WTC11 (cell line): ENCODE measurements around the gene TLNRD1. TPM values are rescaled to one million over a fixed set of nuclear protein-coding genes. Genes with fewer than 3 reads are reported as not detected.
A peak's percentile ranks its signal among the peaks of the same experiment; 100 is the strongest.

ENCODE experiments used
- ATAC-seq: fragments of 200-7000 bp; cut with Tn5 transposase; 2 replicates; pipeline ENCODE4 v1.10.0; 2021; ENCODE audit warnings: mild to moderate bottlenecking, moderate library complexity
- CTCF ChIA-PET: fragments of 300-600 bp; sonication (Branson Sonifier 250); formaldehyde crosslinking; loops from one replicate; lab custom pipeline; 2021; ENCODE audit warnings: antibody characterized with exemption; lab: Charles Lee
- POLR2A ChIA-PET: fragments of 350-600 bp; sonication (Branson Sonifier 250); formaldehyde crosslinking; loops from one replicate; lab custom pipeline; 2021; ENCODE audit warnings: antibody characterized with exemption; lab: Charles Lee
- DNase-seq: peaks from one replicate; pipeline ENCODE4 v3.0.0; 2021; ENCODE audit warnings: low spot score
- H3K27ac Mint-ChIP-seq: 2 replicates; pipeline ENCODE4 v1.8.0; 2021; ENCODE audit warnings: mixed read lengths
- H3K27me3 Mint-ChIP-seq: 2 replicates; pipeline ENCODE4 v1.8.0; 2021; ENCODE audit warnings: low read depth, mild to moderate bottlenecking, moderate library complexity, mixed read lengths
- H3K36me3 Mint-ChIP-seq: 2 replicates; pipeline ENCODE4 v1.8.0; 2021; ENCODE audit warnings: mixed read lengths
- H3K4me1 Mint-ChIP-seq: 2 replicates; pipeline ENCODE4 v1.8.0; 2022; ENCODE audit warnings: mixed read lengths
- H3K4me3 Mint-ChIP-seq: 2 replicates; pipeline ENCODE4 v1.8.0; 2021; ENCODE audit warnings: mild to moderate bottlenecking, moderate library complexity, mixed read lengths
- H3K9me3 Mint-ChIP-seq: 2 replicates; pipeline ENCODE4 v1.8.0; 2021; ENCODE audit warnings: mixed read lengths
- AFF4 ChIP-seq: sonication (generic); formaldehyde crosslinking; IDR thresholded peaks from 2 replicates; pipeline ENCODE4 v1.8.1; 2023; ENCODE audit warnings: mild to moderate bottlenecking, missing genetic modification reagents, borderline replicate concordance
- CREB1 ChIP-seq: sonication (generic); formaldehyde crosslinking; IDR thresholded peaks from 2 replicates; pipeline ENCODE4 v1.8.0; 2023; ENCODE audit warnings: mild to moderate bottlenecking, missing genetic modification reagents
- E2F1 ChIP-seq: sonication (generic); formaldehyde crosslinking; IDR thresholded peaks from 2 replicates; pipeline ENCODE4 v1.8.0; 2022; ENCODE audit warnings: mild to moderate bottlenecking, missing genetic modification reagents
- E2F4 ChIP-seq: sonication (generic); formaldehyde crosslinking; IDR thresholded peaks from 2 replicates; pipeline ENCODE4 v1.8.1; 2022; ENCODE audit warnings: low read depth, mild to moderate bottlenecking, moderate library complexity, missing genetic modification reagents, borderline replicate concordance
- EMX1 ChIP-seq: fragments of 250-450 bp; sonication (Bioruptor Pico); IDR thresholded peaks from 2 replicates; pipeline ENCODE4 v1.8.0; 2021; ENCODE audit warnings: mild to moderate bottlenecking
- FOXK1 ChIP-seq: sonication (generic); formaldehyde crosslinking; IDR thresholded peaks from 2 replicates; pipeline ENCODE4 v1.8.0; 2022; ENCODE audit warnings: mild to moderate bottlenecking, moderate library complexity, missing genetic modification reagents
- GABPB1 ChIP-seq: sonication (generic); formaldehyde crosslinking; IDR thresholded peaks from 2 replicates; pipeline ENCODE4 v1.8.1; 2023; ENCODE audit warnings: mild to moderate bottlenecking, missing genetic modification reagents
- HMGA2 ChIP-seq: fragments of 250-450 bp; sonication (Bioruptor Pico); IDR thresholded peaks from 2 replicates; pipeline ENCODE4 v1.4.0; 2021; ENCODE audit warnings: mild to moderate bottlenecking, moderate library complexity
- NFATC4 ChIP-seq: fragments of 250-450 bp; sonication (Bioruptor Pico); IDR thresholded peaks from 2 replicates; pipeline ENCODE4 v1.9.0; 2021; ENCODE audit warnings: mild to moderate bottlenecking
- NR3C1 ChIP-seq: sonication (generic); formaldehyde crosslinking; conservative IDR thresholded peaks from 2 replicates; pipeline ENCODE4 v1.8.1; 2023; ENCODE audit warnings: low read depth, mild to moderate bottlenecking, missing genetic modification reagents
- USF1 ChIP-seq: sonication (generic); formaldehyde crosslinking; IDR thresholded peaks from 2 replicates; pipeline ENCODE4 v1.8.0; 2022; ENCODE audit warnings: mild to moderate bottlenecking, missing genetic modification reagents
- ZBTB43 ChIP-seq: sonication (generic); formaldehyde crosslinking; IDR thresholded peaks from 2 replicates; pipeline ENCODE4 v1.8.1; 2023; ENCODE audit warnings: mild to moderate bottlenecking, missing genetic modification reagents
- ZNF416 ChIP-seq: fragments of 250-450 bp; sonication (Bioruptor Pico); IDR thresholded peaks from 2 replicates; pipeline ENCODE4 v1.9.0; 2021; ENCODE audit warnings: mild to moderate bottlenecking, inconsistent platforms
- ZNF512 ChIP-seq: sonication (generic); formaldehyde crosslinking; IDR thresholded peaks from 2 replicates; pipeline ENCODE4 v1.8.1; 2022; ENCODE audit warnings: missing genetic modification reagents, borderline replicate concordance
- total RNA-seq: library from RNA; stranded (reverse); gene quantifications from 3 replicates; pipeline ENCODE4 v1.2.3, GENCODE V29; 2021
- TF ChIP-seq, protein P1 (sequence below): sonication (generic); formaldehyde crosslinking; IDR thresholded peaks from 2 replicates; pipeline ENCODE4 v1.8.0; 2022; ENCODE audit warnings: mild to moderate bottlenecking, missing genetic modification reagents
- TF ChIP-seq, protein P2 (sequence below): sonication (generic); formaldehyde crosslinking; IDR thresholded peaks from 2 replicates; pipeline ENCODE4 v1.8.1; 2023; ENCODE audit warnings: mild to moderate bottlenecking, missing genetic modification reagents, moderate library complexity

TLNRD1 gene
- total RNA-seq, 1 experiment from 2014 or later, result 26.7 TPM

- peak; percentile 30; the same call in 1 of the 2 replicates for TF ChIP-seq USF1 (CRISPR knock-in tag)
- TF ChIP-seq EMX1 (CRISPR knock-in tag), result no peak
- TF ChIP-seq, protein P1, sequence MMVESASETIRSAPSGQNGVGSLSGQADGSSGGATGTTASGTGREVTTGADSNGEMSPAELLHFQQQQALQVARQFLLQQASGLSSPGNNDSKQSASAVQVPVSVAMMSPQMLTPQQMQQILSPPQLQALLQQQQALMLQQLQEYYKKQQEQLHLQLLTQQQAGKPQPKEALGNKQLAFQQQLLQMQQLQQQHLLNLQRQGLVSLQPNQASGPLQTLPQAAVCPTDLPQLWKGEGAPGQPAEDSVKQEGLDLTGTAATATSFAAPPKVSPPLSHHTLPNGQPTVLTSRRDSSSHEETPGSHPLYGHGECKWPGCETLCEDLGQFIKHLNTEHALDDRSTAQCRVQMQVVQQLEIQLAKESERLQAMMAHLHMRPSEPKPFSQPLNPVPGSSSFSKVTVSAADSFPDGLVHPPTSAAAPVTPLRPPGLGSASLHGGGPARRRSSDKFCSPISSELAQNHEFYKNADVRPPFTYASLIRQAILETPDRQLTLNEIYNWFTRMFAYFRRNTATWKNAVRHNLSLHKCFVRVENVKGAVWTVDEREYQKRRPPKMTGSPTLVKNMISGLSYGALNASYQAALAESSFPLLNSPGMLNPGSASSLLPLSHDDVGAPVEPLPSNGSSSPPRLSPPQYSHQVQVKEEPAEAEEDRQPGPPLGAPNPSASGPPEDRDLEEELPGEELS (CRISPR knock-in tag), result peak; percentile 62; the same call in 1 of the 2 replicates
- no peak for TF ChIP-seq ZNF512 (CRISPR knock-in tag)
Observed at GRCh38 chr15:81001152-81002008, 657 bp downstream of the TLNRD1 start (continued).

GRCh38 chr15:81002009-81002330, 1.2 kb downstream of the TLNRD1 start:
- H3K9me3 Mint-ChIP-seq, result no peaks in the 10 kb centered on the region
- peak overlapping the region; percentile 56 for H3K4me3 Mint-ChIP-seq
- CTCF ChIA-PET, result interaction anchor here (0.9 to 3.1 kb wide), 7 partner anchors 23 to 264 kb away, joined by 3 to 37 read pairs (median 3); partner anchors contain the start of gene CEMIP
- POLR2A ChIA-PET, result interaction anchor here (1.4 kb wide), 1 partner anchor 14 kb away, joined by 4 read pairs; no protein-coding TSS in a partner anchor
- H3K27me3 Mint-ChIP-seq, result peaks cover 10% of the 10 kb centered on the region
- H3K27ac Mint-ChIP-seq, result no peak overlapping the region
- DNase-seq, result no peak
- peaks cover 4% of the 10 kb centered on the region; the same call in 1 of the 2 replicates for H3K36me3 Mint-ChIP-seq
- TF ChIP-seq HMGA2 (CRISPR knock-in tag) (no peak), AFF4 (CRISPR knock-in tag) (no peak), GABPB1 (CRISPR knock-in tag) (no peak), CREB1 (CRISPR knock-in tag) (no peak)
- H3K4me1 Mint-ChIP-seq, result peaks cover 13% of the 10 kb centered on the region
- ATAC-seq, result peak; percentile 13

DNA sequence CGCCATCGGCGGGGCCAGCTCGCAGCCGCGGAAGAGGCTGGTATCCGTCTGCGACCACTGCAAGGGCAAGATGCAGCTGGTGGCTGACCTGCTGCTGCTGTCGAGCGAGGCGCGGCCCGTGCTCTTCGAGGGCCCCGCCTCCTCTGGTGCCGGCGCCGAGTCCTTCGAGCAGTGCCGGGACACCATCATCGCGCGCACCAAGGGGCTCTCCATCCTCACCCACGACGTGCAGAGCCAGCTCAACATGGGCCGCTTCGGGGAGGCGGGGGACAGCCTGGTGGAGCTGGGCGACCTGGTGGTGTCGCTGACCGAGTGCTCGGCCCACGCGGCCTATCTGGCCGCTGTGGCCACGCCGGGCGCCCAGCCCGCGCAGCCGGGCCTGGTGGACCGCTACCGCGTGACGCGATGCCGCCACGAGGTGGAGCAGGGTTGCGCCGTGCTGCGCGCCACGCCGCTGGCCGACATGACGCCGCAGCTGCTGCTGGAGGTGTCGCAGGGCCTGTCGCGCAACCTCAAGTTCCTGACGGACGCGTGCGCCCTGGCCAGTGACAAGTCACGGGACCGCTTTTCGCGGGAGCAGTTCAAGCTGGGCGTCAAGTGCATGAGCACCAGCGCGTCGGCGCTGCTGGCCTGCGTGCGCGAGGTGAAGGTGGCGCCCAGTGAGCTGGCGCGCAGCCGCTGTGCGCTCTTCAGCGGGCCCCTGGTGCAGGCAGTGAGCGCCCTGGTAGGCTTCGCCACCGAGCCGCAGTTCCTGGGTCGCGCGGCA, 1.8 kb downstream of the TLNRD1 start:
- CTCF ChIA-PET, result interaction anchor here (0.9 to 3.1 kb wide), 7 partner anchors 23 to 264 kb away, joined by 3 to 37 read pairs (median 3); partner anchors contain the start of gene CEMIP
- DNase-seq, result peak; percentile 44
- Mint-ChIP-seq H3K27me3 (peaks cover 10% of the 10 kb centered on the region), H3K4me3 (peak overlapping the region; percentile 56), H3K4me1 (peaks cover 13% of the 10 kb centered on the region), H3K9me3 (no peaks in the 10 kb centered on the region), H3K27ac (no peak overlapping the region), H3K36me3 (peaks cover 4% of the 10 kb centered on the region; the same call in 1 of the 2 replicates)
- POLR2A ChIA-PET, result interaction anchor here (1.4 kb wide), 1 partner anchor 13 kb away, joined by 4 read pairs; no protein-coding TSS in a partner anchor
- peak; percentile 43 for ATAC-seq
- TF ChIP-seq ZBTB43 (no peak), NR3C1 (CRISPR knock-in tag) (no peak), E2F1 (CRISPR knock-in tag) (no peak), FOXK1 (CRISPR knock-in tag) (no peak; the same call in 1 of the 2 replicates), ZNF416 (CRISPR knock-in tag) (no peak), E2F4 (CRISPR knock-in tag) (0 out of 2 replicates have a peak, but pooled peaks have one; percentile 24), NFATC4 (no peak)
- TF ChIP-seq, protein P2, sequence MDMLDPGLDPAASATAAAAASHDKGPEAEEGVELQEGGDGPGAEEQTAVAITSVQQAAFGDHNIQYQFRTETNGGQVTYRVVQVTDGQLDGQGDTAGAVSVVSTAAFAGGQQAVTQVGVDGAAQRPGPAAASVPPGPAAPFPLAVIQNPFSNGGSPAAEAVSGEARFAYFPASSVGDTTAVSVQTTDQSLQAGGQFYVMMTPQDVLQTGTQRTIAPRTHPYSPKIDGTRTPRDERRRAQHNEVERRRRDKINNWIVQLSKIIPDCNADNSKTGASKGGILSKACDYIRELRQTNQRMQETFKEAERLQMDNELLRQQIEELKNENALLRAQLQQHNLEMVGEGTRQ, result peak; percentile 46; the same call in 1 of the 2 replicates
